ENCODE data around the gene PALMD.

Gene PALMD

DNA sequence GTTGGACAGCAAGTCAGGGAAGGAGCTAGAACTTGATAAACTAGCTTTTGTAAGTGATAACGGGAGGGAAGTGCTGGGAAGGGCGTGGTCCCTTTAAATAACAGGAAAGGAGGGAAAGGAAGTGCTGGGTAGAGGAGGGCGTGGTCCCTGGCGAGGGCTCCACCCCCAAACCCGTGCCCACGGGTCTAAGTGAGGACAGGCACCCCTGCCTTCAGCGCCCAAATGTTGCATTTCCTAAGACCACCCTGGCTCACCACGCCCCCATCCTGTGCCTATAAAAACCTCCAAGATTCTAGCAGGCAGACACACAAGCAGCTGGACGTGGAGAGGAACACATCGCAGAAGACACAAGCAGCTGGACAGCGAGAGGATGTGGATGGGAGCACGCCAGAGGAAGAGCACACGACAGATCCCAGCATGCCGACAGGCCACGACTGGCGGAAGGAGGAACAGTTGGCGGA, 58.5 kb downstream of the PALMD start:
- no peak for FAIRE-seq

DNA sequence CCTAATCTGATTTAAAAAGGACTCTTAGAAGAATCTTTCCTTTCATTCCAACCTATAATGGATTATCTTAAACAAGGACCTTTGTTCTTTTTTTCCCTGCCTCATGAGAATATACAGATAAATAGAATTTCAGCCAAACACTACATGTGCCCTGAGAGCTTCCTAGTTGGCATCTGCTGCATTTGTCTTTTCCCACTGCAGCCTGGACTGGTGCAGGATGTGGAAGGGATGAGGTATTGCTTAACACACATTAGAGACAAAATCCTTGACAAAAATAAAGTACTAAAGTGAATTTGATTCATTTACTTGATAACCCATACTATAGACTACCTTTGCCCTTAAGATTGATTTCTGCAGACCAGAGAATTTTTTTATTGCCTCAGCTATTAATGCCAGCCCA, 59.5 kb downstream of the PALMD start:
- FAIRE-seq: no peak

DNA sequence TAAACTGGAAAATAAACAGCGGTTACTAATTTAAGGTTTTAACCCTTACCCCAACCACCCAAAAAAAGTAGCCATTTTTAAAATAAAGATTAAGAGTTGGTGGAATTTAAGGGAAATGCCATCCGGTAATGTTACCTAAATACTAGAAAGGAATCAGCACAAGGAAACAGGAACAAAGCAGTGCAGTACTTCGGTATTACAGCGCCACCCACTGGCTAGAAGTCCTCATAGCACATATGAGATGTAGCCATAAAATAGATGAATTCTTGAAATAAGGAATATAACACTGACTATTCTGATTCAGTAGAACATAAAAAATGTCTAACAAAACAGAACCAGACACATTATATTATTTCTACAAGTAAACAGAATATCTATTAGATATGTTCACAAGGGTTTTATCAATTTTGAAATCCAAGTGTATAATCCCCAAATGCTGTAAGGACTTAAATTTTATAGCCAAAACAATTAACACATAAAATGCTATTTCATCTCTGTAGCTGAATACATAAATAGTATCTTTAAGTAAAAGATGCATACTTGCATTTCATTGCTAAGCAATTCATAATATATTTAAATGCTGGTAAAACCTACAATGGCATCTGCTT, 61.7 kb downstream of the PALMD start:
- FAIRE-seq: peak; percentile 98

- no peak for FAIRE-seq
These were observed 65.1 kb downstream of the PALMD start for GRCh38 chr1:99710994-99711393.

GRCh38 chr1:99713006-99713405, 67.1 kb downstream of the PALMD start:
- FAIRE-seq: no peak

GRCh38 chr1:99717005-99717404, 71.1 kb downstream of the PALMD start:
- no peak for FAIRE-seq

GRCh38 chr1:99723251-99723650, 77.3 kb downstream of the PALMD start:
- FAIRE-seq: no peak

GRCh38 chr1:99725996-99726395, 80.1 kb downstream of the PALMD start:
- no peak for FAIRE-seq

DNA sequence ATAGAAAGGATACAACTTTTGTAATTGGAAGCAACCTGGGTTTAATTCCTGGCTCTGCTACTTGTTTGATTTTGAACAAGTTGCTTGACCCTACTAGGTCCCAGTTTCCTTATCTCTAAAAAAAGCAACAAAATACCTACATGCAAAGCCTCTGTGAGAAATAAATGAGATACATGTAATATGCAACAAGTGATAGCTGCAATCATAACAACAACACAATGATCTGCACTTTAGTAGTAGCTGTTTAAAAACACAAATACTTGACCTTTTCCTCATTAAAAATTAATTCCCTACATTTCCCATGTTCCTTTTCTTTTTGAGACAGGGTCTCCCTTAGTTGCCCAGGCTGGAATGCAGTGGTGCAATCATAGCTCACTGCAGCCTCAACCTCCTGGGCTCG, 80.5 kb downstream of the PALMD start:
- FAIRE-seq: no peak

- no peak for FAIRE-seq
These were observed 80.9 kb downstream of the PALMD start for GRCh38 chr1:99726818-99727217.

DNA sequence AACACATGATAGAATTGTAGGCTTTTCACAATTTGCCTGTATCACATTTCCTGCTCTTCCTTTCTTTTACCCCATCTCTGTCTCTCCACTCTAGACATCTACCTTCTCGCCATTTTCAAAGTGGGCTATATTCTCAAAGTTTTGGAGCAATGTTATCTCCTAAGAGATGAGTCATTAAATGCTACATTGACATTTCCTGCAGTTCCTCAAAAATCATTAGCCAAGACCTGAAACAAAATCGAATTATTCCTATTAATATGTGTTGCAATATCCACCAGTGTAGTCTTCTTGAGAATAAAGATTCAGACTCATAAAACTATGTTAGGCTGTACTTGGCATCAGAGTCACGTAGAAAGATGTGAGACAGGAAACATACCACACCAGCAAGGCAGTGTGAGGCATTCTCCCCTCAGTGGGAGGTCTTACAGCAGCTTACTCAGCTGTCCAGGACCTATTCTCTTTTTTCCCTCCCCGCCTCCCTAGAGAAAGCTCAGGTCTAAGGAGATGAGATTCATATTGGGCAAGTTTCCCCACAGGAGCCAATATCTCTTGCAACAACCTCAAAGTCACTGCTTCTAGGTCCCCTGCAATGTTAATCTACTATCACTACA, 81.8 kb downstream of the PALMD start:
- no peak for FAIRE-seq

- FAIRE-seq: no peak
These were observed 82.8 kb downstream of the PALMD start for GRCh38 chr1:99728494-99729235.

- no peak for FAIRE-seq
These were observed 85.5 kb downstream of the PALMD start for GRCh38 chr1:99731384-99731783.

GRCh38 chr1:99735852-99736251, 89.9 kb downstream of the PALMD start:
- FAIRE-seq: no peak

GRCh38 chr1:99737016-99737415, 91.1 kb downstream of the PALMD start:
- no peak for FAIRE-seq

- FAIRE-seq: no peak
These were observed 93.0 kb downstream of the PALMD start for GRCh38 chr1:99738858-99739465.

GRCh38 chr1:99740141-99740540, 94.2 kb downstream of the PALMD start:
- no peak for FAIRE-seq
